HL-60/S4 treated with phorbol 12-myristate 13-acetate at 8.2 ng/mL for 4 days and 3 days (cell line): ENCODE measurements around the gene MTHFSD.

Experiments
- in situ Hi-C: fragments of 300-500 bp; cut with MboI; formaldehyde crosslinking; loops from 2 replicates; pipeline ENCODE4 v1.15.0; 2022; ENCODE audit warnings: low sequenced_read_pairs

MTHFSD gene

GRCh38 chr16:86495357-86495701 is 59.7 kb downstream of the MTHFSD start:
- in situ Hi-C loops = no loop called here

- in situ Hi-C loops = no loop called here
These were observed 60.3 kb downstream of the MTHFSD start for GRCh38 chr16:86494565-86495356.

- in situ Hi-C loops = no loop called here
These were observed 60.9 kb downstream of the MTHFSD start for GRCh38 chr16:86494039-86494564.

GRCh38 chr16:86492961-86493629 is 61.9 kb downstream of the MTHFSD start:
- in situ Hi-C loops = no loop called here

GRCh38 chr16:86492267-86492960 is 62.6 kb downstream of the MTHFSD start:
- in situ Hi-C loops = no loop called here

GRCh38 chr16:86491640-86492023 is 63.4 kb downstream of the MTHFSD start:
- in situ Hi-C loops = no loop called here

GRCh38 chr16:86490859-86491639 is 64.0 kb downstream of the MTHFSD start:
- in situ Hi-C loops = no loop called here

GRCh38 chr16:86485746-86486145 is 69.3 kb downstream of the MTHFSD start:
- in situ Hi-C loops = no loop called here

- in situ Hi-C loops = no loop called here
These were observed 70.8 kb downstream of the MTHFSD start for GRCh38 chr16:86484240-86484639.

- in situ Hi-C loops = no loop called here
These were observed 73.4 kb downstream of the MTHFSD start for GRCh38 chr16:86481607-86482006.

GRCh38 chr16:86480444-86480843 is 74.6 kb downstream of the MTHFSD start:
- in situ Hi-C loops = no loop called here
